NCI-H2107 treated with DMSO at 0.1 percent for 48 hours (cell line): ENCODE results near the gene MORC1.
"Not testable (repeated sequence)": the region's sequence is repeated elsewhere in the genome, so short reads cannot be mapped to it uniquely, and the experiment has no call there.

Source experiments
- DNase-seq: peaks from one replicate; lab custom pipeline; 2025; ENCODE audit not compliant: unreplicated experiment; lab: John Stamatoyannopoulos, UW

The MORC1 gene

DNA sequence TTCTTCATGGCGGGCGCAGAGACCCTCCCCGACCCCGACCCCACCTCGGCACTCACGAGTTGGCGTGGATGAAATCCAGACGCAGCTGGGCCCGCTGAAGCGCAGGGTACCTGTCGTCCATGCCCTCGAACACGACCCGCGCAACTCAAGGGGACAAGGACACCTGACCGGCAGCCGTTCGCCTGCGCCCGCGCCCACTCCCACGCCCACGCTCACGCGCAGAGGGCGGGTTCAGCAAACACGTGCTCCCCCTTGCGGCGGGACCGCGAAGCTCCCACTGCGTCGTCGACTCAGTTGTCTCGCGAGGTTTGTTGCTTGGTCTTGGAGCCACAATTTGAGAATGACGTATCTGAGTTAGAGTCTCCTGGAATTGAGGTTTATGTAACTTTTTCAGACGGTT, at the start of gene MORC1:
MORC1 (minus strand) TSS at position 196 of the 400 bp plus-strand sequence; CDS start at position 121, 75 bp downstream.
- DNase-seq, result no peak

DNA sequence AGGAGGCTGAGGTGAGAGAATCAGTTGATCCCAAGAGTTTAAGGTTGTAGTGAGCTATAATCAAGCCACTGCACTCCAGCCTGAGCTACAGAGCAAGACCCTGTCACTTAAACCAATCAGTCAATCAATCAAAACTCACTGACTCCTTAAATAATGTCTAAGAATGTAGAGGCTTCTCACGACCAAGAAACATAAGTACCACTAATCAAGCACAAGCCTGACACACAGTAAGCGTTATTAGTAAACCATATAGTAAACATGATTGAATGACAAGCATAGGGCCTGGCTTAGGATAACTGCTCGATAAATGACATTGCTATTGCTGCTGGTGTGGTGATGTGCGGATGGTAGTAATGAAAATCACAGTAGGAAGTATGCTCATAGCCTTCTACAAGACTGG, 48.0 kb upstream of the MORC1 start:
- no peak for DNase-seq

GRCh38 chr3:109161487-109162123, 43.7 kb upstream of the MORC1 start:
- DNase-seq, result no peak

DNA sequence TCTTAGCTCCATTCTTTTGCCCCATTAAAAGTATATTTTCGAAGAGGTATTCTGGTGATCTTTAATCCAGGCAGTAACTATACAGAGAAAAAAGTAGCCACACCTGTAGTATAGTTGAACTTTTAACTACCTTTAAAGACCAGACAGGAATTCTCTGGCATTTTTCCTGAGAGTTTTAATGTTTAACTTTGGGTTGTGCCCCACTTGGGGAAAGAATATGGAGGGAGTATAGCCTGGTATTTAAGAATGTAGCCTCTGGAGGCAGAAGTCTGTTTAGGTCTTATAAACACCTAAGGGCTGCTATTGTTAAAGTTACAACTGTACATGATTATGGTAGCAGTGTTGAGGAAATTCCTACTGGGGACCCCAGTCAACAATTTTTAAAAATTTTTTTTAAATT, 37.9 kb upstream of the MORC1 start:
- DNase-seq, result no peak

DNA sequence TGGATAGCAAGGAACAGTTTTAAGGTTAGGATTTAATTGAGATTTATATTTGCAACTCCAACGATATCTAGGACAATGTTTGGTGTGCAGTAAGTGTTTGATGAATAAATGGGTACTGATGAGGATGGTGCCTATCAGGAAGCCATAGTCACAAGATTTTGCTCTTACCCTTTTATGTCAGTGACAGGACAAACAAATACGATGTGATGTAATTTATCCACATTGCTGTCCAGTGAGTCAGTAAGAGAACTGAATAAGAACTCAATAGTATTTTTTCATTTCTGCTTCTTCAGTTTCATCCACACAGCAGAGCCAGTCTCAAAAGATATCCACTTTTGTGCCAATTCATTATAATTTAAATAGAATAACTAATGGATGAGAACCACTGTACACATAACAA, 37.0 kb upstream of the MORC1 start:
- DNase-seq, result no peak

GRCh38 chr3:109152320-109152719, 34.4 kb upstream of the MORC1 start:
- DNase-seq, result no peak

- DNase-seq, result no peak
Observed at GRCh38 chr3:109149078-109149477, 31.1 kb upstream of the MORC1 start.

GRCh38 chr3:109143646-109144045, 25.7 kb upstream of the MORC1 start:
- no peak for DNase-seq

GRCh38 chr3:109140318-109140717, 22.4 kb upstream of the MORC1 start:
- DNase-seq, result no peak

GRCh38 chr3:109137761-109138160, 19.8 kb upstream of the MORC1 start:
- no peak for DNase-seq

GRCh38 chr3:109136523-109136922, 18.6 kb upstream of the MORC1 start, which contains the start of gene C3orf85:
TSS of gene C3orf85 (plus strand) at chr3:109136719. CDS start at chr3:109136848, 129 bp downstream.
- no peak for DNase-seq

DNA sequence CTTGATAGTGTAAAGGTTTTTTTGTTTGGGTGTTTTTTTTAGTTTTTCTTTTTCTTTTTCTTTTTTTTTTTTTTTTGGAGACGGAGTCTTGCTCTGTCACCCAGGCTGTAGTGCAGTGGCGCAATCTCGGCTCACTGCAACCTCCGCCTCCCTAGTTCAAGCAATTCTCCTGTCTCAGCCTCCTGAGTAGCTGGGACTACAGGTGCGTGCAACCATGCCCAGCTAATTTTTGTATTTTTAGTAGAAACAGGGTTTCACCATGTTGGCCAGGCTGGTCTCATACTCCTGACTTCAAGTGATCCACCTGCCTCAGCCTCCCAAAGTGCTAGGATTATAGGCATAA, 15.5 kb upstream of the MORC1 start:
- DNase-seq, result not testable (repeated sequence)

- DNase-seq, result no peak
Observed at GRCh38 chr3:109132801-109133473, 15.0 kb upstream of the MORC1 start.

- no peak for DNase-seq
Observed at GRCh38 chr3:109131276-109131675, 13.3 kb upstream of the MORC1 start.

- DNase-seq, result no peak
Observed at GRCh38 chr3:109127553-109127952, 9.6 kb upstream of the MORC1 start.

GRCh38 chr3:109125902-109126301, 8.0 kb upstream of the MORC1 start:
- DNase-seq, result no peak

- DNase-seq, result no peak
Observed at GRCh38 chr3:109122690-109123089, 4.8 kb upstream of the MORC1 start.

- DNase-seq, result no peak
Observed at GRCh38 chr3:109118584-109118983, 650 bp upstream of the MORC1 start.

DNA sequence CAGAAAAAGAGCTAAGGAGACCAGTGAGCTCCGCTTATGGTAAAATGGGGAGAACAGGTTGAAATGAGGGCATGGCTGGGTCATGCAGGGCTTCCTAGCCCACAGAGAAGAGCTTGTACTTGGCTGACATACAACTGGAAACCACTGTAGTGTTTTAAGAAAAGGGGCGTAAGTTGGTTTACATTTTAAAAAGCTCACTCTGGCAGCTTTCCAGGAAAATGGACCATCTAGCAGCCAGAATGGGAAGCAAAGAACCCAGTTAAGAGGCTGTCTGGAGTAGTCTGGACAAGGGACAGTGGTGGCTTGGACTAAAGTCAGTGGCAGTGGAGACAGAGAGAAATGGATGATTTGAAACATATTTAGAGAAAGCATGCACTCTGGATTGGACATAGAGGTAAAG, 1.9 kb downstream of the MORC1 start:
- no peak for DNase-seq

DNA sequence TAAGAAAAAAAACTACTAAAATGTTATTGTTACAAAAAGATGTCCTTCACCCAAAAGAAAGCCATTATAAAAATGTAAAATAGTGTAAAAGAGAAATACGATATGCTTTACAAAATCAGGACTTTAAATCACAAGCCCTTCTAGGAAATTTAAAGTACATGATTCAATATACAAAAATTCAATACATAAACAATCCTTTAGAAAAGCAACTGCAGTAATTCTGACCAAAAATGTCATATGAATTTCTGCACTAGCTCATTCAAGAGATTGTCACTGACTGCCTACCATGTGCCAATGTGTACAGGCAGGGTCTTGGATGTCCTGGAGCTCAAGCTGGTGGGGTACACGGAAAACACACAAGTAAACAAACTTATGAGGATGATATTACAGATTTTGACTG, 2.5 kb downstream of the MORC1 start:
- no peak for DNase-seq

DNA sequence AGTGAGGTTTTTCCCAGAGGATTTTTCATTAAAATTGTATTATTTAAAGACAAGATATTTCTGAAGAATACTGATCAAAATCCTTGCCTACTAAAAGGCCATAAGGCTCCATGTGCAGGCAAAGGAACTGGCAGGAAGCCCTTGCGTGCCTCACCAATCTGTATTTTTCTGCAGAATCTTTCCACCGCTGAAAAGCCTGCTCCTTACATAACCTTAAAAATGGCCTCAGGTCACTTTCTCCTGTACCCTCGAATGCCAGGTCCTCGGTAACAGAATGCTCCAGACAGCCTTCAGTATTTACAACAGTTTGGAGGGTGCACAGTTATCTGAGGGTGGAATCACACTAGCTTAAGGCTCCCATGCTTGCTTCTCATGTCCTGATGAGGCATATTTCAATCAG, 3.2 kb downstream of the MORC1 start:
- no peak for DNase-seq

- DNase-seq, result no peak
Observed at GRCh38 chr3:109112946-109113760, 4.8 kb downstream of the MORC1 start.
